PC-9 (cell line): ENCODE results near the gene ATG4B.
"Not testable (repeated sequence)": the region's sequence is repeated elsewhere in the genome, so short reads cannot be mapped to it uniquely, and the experiment has no call there.

ENCODE experiments used
- EZH2 ChIP-seq: fragments of 200-600 bp; sonication (generic); IDR thresholded peaks from 2 replicates; pipeline ENCODE4 v1.8.0; 2017; ENCODE audit warnings: antibody characterized with exemption, low read depth
- TF ChIP-seq, protein P1 (sequence below): fragments of 200-600 bp; sonication (generic); conservative IDR thresholded peaks from 2 replicates; pipeline ENCODE4 v1.6.1; 2017; ENCODE audit warnings: mixed run types, antibody characterized with exemption, mild to moderate bottlenecking, moderate library complexity

GRCh38 chr2:241662731-241663130, 25.2 kb downstream of the ATG4B start:
- TF ChIP-seq, protein P1, sequence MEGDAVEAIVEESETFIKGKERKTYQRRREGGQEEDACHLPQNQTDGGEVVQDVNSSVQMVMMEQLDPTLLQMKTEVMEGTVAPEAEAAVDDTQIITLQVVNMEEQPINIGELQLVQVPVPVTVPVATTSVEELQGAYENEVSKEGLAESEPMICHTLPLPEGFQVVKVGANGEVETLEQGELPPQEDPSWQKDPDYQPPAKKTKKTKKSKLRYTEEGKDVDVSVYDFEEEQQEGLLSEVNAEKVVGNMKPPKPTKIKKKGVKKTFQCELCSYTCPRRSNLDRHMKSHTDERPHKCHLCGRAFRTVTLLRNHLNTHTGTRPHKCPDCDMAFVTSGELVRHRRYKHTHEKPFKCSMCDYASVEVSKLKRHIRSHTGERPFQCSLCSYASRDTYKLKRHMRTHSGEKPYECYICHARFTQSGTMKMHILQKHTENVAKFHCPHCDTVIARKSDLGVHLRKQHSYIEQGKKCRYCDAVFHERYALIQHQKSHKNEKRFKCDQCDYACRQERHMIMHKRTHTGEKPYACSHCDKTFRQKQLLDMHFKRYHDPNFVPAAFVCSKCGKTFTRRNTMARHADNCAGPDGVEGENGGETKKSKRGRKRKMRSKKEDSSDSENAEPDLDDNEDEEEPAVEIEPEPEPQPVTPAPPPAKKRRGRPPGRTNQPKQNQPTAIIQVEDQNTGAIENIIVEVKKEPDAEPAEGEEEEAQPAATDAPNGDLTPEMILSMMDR: not testable (repeated sequence)
- TF ChIP-seq EZH2: not testable (repeated sequence)
